HepG2 (cell line): ENCODE measurements around the gene HARS2. TPM values are rescaled to one million over a fixed set of nuclear protein-coding genes. Genes with fewer than 3 reads are reported as not detected.
A peak's percentile ranks its signal among the peaks of the same experiment; 100 is the strongest.

Experiments used
- HDAC6 ChIP-seq: fragments of 200-600 bp; sonication (generic); IDR thresholded peaks from 2 replicates; pipeline ENCODE4 v1.7.0; 2017; ENCODE audit warnings: mild to moderate bottlenecking, antibody characterized with exemption, low read length, low read depth
- KLF13 ChIP-seq: sonication (generic); formaldehyde crosslinking; IDR thresholded peaks from 2 replicates; pipeline ENCODE4 v1.4.0; 2020; ENCODE audit warnings: mild to moderate bottlenecking, missing genetic modification reagents
- TMF1 ChIP-seq: sonication (generic); formaldehyde crosslinking; IDR thresholded peaks from 2 replicates; pipeline ENCODE4 v1.8.1; 2022; ENCODE audit warnings: low read depth, missing genetic modification reagents
- ZNF746 ChIP-seq: sonication (generic); formaldehyde crosslinking; IDR thresholded peaks from 2 replicates; pipeline ENCODE4 v1.8.0; 2022; ENCODE audit warnings: mild to moderate bottlenecking, missing genetic modification reagents
- ZNF878 ChIP-seq: sonication (generic); formaldehyde crosslinking; IDR thresholded peaks from 2 replicates; pipeline ENCODE4 v1.8.1; 2023; ENCODE audit warnings: mild to moderate bottlenecking, missing genetic modification reagents, moderate library complexity
- ZSCAN21 ChIP-seq: sonication (generic); formaldehyde crosslinking; IDR thresholded peaks from 2 replicates; pipeline ENCODE4 v1.8.0; 2022; ENCODE audit warnings: mild to moderate bottlenecking, missing genetic modification reagents, moderate library complexity, borderline replicate concordance
- polyA plus RNA-seq, 8 experiments: library from polyadenylated mRNA; depleted of rRNA in 3 of 8; stranded (reverse) in 7 of 8; unstranded in 1 of 8; fragments of >200 nt; fragmentation: Illumina TruSeq in 4 of 8; extraction: Trizol in 4 of 8; gene quantifications; 2 replicates each; pipeline versions ENCODE4 v1.2.1 to v1.2.3, GENCODE V29; 2011 to 2016; ENCODE audit warnings: low read depth in 4 of 8, missing spikeins in 1 of 8, mixed read lengths in 1 of 8; ENCODE audit not compliant: insufficient read depth in 1 of 8
- total RNA-seq, 5 experiments: library from RNA; depleted of rRNA; stranded (reverse); fragments of >200 nt; fragmentation: Illumina TruSeq; extraction: Trizol; gene quantifications; 2 replicates each; pipeline ENCODE4 v1.2.3, GENCODE V29; 2016; ENCODE audit warnings: low read depth in 1 of 5
- TF ChIP-seq, protein P1 (sequence below): sonication (generic); formaldehyde crosslinking; IDR thresholded peaks from 2 replicates; pipeline ENCODE4 v1.5.0; 2020; ENCODE audit warnings: missing genetic modification reagents, mild to moderate bottlenecking, borderline replicate concordance
- TF ChIP-seq, protein P2 (sequence below): sonication (generic); formaldehyde crosslinking; IDR thresholded peaks from 2 replicates; pipeline ENCODE4 v1.5.0; 2020; ENCODE audit warnings: missing genetic modification reagents, mild to moderate bottlenecking, borderline replicate concordance
- TF ChIP-seq, protein P3 (sequence below): sonication (generic); formaldehyde crosslinking; IDR thresholded peaks from one replicate; pipeline ENCODE4 v1.5.1; 2020; ENCODE audit warnings: mild to moderate bottlenecking, missing genetic modification reagents; ENCODE audit errors: not compliant biosample characterization
- TF ChIP-seq, protein P4 (sequence below): sonication (generic); formaldehyde crosslinking; IDR thresholded peaks from 2 replicates; pipeline ENCODE4 v1.4.0; 2020; ENCODE audit warnings: missing genetic modification reagents, borderline replicate concordance

The HARS2 gene
- total and polyA plus RNA-seq, 2 of the 13 experiments (the other 11 are each of a cell fraction or from before 2014, with no cell fraction given) = 17.9 to 25.8 TPM

DNA sequence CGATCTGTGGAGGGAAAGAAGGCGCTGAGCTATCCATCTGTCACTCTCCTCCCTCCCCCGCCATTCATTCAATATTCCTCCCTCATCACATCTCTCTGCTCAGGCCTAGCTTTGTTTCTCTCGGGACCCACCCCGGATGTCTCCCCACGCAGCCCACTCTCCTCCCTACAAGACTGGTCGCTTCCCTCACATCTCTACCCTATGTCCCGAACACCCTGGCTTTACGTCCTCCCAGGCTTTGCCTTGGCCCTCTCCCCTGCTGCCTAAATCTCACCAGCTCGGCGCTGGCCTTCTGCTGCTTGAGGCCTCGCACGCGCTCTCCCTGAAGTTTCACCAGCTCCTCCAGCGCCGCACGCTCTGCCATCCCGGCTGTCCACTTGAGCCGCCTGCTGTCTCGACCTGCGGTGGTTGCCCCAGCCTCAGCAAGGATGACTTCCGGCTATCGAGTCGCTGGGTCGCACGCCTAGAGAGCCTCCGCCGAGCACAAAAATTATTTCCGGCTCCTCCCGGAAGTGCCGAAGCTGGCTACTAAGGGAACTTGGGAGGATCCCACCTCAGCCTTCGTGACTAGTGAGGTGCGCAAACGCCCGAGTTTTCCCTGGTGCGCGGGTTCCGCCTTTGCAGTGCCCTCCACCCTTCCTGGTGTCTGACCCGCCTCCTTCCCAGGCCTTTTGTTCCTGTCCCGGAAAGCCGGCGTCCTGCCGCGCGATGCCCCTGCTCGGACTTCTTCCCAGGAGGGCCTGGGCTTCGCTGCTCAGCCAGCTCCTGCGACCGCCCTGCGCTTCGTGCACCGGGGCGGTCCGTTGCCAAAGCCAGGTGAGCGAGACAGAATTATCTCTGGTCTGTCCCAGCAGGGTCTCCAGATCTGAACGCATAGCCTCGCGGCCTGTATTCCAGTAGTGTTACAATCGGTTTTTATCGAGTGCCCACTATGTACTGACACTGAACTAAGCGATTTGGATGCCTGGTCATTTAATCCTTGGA, at the start of gene HARS2, which contains the start of gene HARS1 (continued):
- TF ChIP-seq, protein P1, sequence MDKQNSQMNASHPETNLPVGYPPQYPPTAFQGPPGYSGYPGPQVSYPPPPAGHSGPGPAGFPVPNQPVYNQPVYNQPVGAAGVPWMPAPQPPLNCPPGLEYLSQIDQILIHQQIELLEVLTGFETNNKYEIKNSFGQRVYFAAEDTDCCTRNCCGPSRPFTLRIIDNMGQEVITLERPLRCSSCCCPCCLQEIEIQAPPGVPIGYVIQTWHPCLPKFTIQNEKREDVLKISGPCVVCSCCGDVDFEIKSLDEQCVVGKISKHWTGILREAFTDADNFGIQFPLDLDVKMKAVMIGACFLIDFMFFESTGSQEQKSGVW (CRISPR knock-in tag) = peak; percentile 74; the same call in 1 of the 2 replicates
- TF ChIP-seq, protein P2, sequence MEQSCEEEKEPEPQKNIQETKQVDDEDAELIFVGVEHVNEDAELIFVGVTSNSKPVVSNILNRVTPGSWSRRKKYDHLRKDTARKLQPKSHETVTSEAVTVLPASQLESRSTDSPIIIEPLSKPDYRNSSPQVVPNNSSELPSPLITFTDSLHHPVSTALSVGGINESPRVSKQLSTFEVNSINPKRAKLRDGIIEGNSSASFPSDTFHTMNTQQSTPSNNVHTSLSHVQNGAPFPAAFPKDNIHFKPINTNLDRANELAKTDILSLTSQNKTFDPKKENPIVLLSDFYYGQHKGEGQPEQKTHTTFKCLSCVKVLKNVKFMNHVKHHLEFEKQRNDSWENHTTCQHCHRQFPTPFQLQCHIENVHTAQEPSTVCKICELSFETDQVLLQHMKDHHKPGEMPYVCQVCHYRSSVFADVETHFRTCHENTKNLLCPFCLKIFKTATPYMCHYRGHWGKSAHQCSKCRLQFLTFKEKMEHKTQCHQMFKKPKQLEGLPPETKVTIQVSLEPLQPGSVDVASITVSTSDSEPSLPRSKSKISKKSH (CRISPR knock-in tag) = peak; percentile 79; the same call in 1 of the 2 replicates
- TF ChIP-seq HDAC6 (no peak), ZNF878 (CRISPR knock-in tag) (no peak), TMF1 (CRISPR knock-in tag) (no peak), KLF13 (CRISPR knock-in tag) (peak; percentile 94; the same call in 1 of the 2 replicates), ZSCAN21 (CRISPR knock-in tag) (no peak), ZNF746 (CRISPR knock-in tag) (no peak)
- TF ChIP-seq, protein P3, sequence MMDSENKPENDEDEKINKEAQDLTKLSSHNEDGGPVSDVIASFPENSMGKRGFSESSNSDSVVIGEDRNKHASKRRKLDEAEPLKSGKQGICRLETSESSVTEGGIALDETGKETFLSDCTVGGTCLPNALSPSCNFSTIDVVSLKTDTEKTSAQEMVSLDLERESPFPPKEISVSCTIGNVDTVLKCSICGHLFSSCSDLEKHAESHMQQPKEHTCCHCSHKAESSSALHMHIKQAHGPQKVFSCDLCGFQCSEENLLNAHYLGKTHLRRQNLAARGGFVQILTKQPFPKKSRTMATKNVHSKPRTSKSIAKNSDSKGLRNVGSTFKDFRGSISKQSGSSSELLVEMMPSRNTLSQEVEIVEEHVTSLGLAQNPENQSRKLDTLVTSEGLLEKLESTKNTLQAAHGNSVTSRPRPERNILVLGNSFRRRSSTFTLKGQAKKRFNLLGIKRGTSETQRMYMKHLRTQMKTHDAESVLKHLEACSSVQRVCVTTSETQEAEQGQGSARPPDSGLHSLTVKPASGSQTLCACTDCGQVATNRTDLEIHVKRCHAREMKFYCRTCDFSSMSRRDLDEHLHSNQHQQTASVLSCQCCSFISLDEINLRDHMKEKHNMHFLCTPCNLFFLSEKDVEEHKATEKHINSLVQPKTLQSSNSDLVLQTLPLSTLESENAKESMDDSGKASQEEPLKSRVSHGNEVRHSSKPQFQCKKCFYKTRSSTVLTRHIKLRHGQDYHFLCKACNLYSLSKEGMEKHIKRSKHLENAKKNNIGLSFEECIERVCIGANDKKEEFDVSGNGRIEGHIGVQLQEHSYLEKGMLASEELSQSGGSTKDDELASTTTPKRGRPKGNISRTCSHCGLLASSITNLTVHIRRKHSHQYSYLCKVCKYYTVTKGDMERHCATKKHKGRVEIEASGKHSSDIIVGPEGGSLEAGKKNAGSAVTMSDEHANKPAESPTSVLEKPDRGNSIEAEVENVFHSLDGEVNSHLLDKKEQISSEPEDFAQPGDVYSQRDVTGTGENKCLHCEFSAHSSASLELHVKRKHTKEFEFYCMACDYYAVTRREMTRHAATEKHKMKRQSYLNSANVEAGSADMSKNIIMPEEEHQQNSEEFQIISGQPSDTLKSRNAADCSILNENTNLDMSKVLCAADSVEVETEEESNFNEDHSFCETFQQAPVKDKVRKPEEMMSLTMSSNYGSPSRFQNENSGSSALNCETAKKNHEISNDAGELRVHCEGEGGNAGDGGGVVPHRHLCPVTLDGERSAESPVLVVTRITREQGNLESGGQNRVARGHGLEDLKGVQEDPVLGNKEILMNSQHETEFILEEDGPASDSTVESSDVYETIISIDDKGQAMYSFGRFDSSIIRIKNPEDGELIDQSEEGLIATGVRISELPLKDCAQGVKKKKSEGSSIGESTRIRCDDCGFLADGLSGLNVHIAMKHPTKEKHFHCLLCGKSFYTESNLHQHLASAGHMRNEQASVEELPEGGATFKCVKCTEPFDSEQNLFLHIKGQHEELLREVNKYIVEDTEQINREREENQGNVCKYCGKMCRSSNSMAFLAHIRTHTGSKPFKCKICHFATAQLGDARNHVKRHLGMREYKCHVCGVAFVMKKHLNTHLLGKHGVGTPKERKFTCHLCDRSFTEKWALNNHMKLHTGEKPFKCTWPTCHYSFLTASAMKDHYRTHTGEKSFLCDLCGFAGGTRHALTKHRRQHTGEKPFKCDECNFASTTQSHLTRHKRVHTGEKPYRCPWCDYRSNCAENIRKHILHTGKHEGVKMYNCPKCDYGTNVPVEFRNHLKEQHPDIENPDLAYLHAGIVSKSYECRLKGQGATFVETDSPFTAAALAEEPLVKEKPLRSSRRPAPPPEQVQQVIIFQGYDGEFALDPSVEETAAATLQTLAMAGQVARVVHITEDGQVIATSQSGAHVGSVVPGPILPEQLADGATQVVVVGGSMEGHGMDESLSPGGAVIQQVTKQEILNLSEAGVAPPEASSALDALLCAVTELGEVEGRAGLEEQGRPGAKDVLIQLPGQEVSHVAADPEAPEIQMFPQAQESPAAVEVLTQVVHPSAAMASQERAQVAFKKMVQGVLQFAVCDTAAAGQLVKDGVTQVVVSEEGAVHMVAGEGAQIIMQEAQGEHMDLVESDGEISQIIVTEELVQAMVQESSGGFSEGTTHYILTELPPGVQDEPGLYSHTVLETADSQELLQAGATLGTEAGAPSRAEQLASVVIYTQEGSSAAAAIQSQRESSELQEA = peak; percentile 37
- TF ChIP-seq, protein P4, sequence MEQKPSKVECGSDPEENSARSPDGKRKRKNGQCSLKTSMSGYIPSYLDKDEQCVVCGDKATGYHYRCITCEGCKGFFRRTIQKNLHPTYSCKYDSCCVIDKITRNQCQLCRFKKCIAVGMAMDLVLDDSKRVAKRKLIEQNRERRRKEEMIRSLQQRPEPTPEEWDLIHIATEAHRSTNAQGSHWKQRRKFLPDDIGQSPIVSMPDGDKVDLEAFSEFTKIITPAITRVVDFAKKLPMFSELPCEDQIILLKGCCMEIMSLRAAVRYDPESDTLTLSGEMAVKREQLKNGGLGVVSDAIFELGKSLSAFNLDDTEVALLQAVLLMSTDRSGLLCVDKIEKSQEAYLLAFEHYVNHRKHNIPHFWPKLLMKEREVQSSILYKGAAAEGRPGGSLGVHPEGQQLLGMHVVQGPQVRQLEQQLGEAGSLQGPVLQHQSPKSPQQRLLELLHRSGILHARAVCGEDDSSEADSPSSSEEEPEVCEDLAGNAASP (CRISPR knock-in tag) = peak; percentile 38; the same call in 1 of the 2 replicates
